Hepatocyte (in vitro differentiated cells): ENCODE measurements around the gene PAK1.

Source experiments
- EZH2 ChIP-seq: fragments of 200-600 bp; sonication (generic); IDR thresholded peaks from 2 replicates; pipeline ENCODE4 v1.6.1; 2016; ENCODE audit warnings: antibody characterized with exemption, mild to moderate bottlenecking, borderline replicate concordance
- TF ChIP-seq, protein P1 (sequence below): fragments of 200-600 bp; sonication (generic); IDR thresholded peaks from 2 replicates; pipeline ENCODE4 v1.5.1; 2016; ENCODE audit warnings: antibody characterized with exemption, mild to moderate bottlenecking; ENCODE audit not compliant: poor library complexity

DNA sequence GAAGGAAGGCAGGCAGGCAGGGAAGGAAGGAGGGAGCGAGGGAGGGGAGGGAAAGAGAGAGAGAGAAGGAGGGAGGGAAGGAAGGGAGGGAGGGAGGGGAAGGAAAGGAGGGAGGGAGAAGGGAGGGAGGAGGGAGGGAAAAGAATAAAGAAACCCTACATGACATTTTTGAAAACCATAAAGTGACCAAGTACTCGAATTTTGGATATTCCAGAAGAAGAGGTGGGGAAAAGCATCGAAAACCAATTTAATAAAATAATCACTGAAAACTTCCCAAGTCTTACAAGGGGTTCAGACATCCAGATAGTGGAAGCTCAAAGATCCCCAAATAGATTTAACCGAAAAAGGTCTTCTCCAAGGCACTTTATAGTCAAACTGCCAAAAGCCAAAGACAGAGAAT, 184.2 kb downstream of the PAK1 start:
- TF ChIP-seq, protein P1, sequence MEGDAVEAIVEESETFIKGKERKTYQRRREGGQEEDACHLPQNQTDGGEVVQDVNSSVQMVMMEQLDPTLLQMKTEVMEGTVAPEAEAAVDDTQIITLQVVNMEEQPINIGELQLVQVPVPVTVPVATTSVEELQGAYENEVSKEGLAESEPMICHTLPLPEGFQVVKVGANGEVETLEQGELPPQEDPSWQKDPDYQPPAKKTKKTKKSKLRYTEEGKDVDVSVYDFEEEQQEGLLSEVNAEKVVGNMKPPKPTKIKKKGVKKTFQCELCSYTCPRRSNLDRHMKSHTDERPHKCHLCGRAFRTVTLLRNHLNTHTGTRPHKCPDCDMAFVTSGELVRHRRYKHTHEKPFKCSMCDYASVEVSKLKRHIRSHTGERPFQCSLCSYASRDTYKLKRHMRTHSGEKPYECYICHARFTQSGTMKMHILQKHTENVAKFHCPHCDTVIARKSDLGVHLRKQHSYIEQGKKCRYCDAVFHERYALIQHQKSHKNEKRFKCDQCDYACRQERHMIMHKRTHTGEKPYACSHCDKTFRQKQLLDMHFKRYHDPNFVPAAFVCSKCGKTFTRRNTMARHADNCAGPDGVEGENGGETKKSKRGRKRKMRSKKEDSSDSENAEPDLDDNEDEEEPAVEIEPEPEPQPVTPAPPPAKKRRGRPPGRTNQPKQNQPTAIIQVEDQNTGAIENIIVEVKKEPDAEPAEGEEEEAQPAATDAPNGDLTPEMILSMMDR: no peak
- TF ChIP-seq EZH2: no peak
